ENCODE results near the gene STAM2. TPM values are rescaled to one million over a fixed set of nuclear protein-coding genes. Genes with fewer than 3 reads are reported as not detected.

STAM2 gene
- total RNA-seq, 4 donors from 2014 or later = 18.8 to 37.0 (median 33.9) TPM

DNA sequence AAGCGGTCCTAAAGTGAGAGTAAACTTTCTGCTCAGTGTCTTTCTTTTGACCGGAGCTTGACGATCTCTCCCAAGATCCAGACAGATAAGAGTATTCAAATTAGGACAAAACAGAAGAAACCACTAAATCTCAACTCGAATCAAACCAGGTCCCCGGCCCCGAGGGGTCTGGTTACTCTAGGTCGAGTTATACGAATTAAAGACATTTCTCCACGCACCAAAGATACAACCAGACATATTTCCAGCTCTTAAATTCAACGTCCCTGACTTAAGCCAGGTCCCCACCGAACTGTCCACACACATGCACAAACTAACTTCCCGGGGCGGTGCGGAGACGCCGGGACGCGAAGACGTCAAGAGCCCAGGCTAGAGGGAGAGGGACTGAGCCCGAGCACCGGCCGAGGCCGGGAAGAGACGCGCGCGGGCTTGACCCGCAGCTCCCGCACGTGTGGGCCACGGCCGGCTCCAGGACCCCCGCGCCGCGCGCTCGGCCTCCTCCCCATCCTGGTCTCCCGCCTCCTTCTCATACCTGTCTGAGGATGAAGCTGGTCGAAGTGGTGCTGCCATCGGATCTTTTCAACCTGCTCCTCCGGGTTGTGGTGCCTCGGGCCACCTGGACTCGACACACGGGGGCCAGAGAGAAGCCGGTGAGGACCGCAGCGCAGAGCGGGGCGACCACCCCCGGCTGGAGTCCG lies 77.6 kb downstream of the STAM2 start:
- H3K4me3 ChIP-seq = peak overlapping the region; percentile 63 to 77 (median 68)
- TF ChIP-seq POLR2A (IDR thresholded peaks at IDR 0.05) = no peak
- TF ChIP-seq, protein P1, sequence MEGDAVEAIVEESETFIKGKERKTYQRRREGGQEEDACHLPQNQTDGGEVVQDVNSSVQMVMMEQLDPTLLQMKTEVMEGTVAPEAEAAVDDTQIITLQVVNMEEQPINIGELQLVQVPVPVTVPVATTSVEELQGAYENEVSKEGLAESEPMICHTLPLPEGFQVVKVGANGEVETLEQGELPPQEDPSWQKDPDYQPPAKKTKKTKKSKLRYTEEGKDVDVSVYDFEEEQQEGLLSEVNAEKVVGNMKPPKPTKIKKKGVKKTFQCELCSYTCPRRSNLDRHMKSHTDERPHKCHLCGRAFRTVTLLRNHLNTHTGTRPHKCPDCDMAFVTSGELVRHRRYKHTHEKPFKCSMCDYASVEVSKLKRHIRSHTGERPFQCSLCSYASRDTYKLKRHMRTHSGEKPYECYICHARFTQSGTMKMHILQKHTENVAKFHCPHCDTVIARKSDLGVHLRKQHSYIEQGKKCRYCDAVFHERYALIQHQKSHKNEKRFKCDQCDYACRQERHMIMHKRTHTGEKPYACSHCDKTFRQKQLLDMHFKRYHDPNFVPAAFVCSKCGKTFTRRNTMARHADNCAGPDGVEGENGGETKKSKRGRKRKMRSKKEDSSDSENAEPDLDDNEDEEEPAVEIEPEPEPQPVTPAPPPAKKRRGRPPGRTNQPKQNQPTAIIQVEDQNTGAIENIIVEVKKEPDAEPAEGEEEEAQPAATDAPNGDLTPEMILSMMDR (IDR thresholded peaks at IDR 0.05) = no peak
- no peaks in the 10 kb centered on the region for H3K9me3 ChIP-seq
- H3K27me3 ChIP-seq = peaks cover 0 to 43% (median 0%) of the 10 kb centered on the region in 4 donors
- H3K4me1 ChIP-seq = peaks cover 0 to 49% (median 10%) of the 10 kb centered on the region in 3 donors
- H3K36me3 ChIP-seq = no peaks in the 10 kb centered on the region
- WGBS, 2 donors = 0 to 1% methylated on average over 36 to 37 of the region's 52 CpGs
- intact Hi-C loops (cut with DNase I) = no loop called here
- no peak for DNase-seq
- H3K27ac ChIP-seq = peak overlapping the region; percentile 69 to 81 (median 74)

DNA sequence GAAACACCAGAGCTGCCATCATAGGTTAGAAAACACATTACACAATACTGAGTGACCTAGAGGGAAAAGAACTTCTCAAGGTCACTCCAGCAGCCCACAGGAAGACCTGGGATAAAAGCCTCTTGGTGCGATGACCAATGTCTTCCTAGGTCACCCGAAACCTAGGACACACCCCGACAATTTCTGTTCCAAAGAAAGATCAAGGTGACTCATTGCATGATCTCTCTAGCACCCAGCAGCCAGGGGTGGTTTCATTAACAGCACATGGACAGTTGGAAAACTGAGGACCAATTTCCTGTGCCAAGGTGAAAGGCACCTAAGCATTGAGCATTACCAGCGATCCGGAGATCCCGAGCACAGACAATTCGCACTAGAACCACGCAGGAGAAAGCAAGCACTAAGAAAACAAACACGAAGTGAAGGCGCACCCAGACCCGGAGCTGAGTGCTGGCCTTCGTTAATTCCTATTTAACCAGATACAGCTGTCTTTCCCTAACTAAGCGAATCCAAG lies 78.2 kb downstream of the STAM2 start:
- no peak for TF ChIP-seq POLR2A (IDR thresholded peaks at IDR 0.05)
- TF ChIP-seq, protein P1 (IDR thresholded peaks at IDR 0.05) = no peak

DNA sequence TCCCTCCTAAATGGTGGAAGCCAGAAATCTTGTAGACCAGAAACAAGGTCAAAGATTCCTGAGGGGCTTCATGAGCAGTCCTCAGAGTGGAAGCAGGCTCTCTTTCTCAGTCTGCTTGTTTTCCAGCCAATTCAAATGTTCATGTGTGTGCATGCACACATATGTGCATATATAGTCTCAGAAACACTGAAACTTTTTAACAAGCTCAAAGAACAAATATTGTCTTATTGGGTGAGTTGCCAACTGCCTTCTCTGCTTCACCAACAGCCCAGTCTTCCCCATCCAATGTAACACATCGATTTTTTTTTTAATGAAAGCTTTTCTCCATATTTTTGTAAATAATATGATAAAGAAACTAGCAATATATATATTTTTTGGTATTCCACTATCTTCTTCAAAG lies 80.4 kb downstream of the STAM2 start:
- peaks cover 0 to 49% (median 10%) of the 10 kb centered on the region in 3 donors for H3K4me1 ChIP-seq
- H3K4me3 ChIP-seq = no peak overlapping the region
- no peak for DNase-seq
- H3K27ac ChIP-seq = no peak overlapping the region
- intact Hi-C loops (cut with DNase I) = no loop called here
- no peaks in the 10 kb centered on the region for H3K36me3 ChIP-seq
- H3K9me3 ChIP-seq = no peaks in the 10 kb centered on the region
- no peak for TF ChIP-seq POLR2A (IDR thresholded peaks at IDR 0.05)
- TF ChIP-seq, protein P1 (IDR thresholded peaks at IDR 0.05) = no peak
- H3K27me3 ChIP-seq = peaks cover 0 to 26% (median 0%) of the 10 kb centered on the region in 4 donors
- WGBS, 2 donors = 42 to 45% methylated on average over 1 of the region's 1 CpG

More for the DNA sequence above, 78.2 kb downstream of the STAM2 start:
- Histone ChIP-seq H3K4me3 (peak overlapping the region; percentile 63 to 77 (median 68)), H3K4me1 (peaks cover 0 to 49% (median 10%) of the 10 kb centered on the region in 3 donors), H3K9me3 (no peaks in the 10 kb centered on the region), H3K36me3 (no peaks in the 10 kb centered on the region), H3K27me3 (peaks cover 0 to 43% (median 0%) of the 10 kb centered on the region in 4 donors), H3K27ac (peak overlapping the region; percentile 69 to 81 (median 74))
- intact Hi-C loops (cut with DNase I) = no loop called here
- WGBS, 2 donors = 1 to 3% methylated on average over 12 of the region's 13 CpGs
- DNase-seq = no peak

DNA sequence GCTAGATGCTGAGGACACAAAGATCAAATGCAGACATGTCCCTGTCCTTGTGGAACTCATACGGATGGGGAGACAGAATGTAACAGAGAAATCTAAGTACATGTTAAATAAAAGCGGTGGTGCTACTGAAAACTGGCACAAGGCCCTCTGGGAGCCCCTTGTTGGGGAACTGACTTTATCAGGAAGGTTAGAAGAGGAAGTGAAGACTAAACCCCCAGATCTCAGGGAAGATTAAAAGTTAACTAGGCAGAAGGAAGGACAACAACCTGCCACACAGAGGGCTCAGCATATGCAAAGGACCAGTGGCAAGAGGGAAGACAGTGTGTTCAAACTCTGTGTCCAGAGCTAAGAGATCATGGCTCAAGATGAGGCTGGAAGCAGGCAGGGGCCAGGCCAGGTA lies 81.5 kb downstream of the STAM2 start:
- H3K9me3 ChIP-seq = no peaks in the 10 kb centered on the region
- peaks cover 6 to 47% (median 9%) of the 10 kb centered on the region in 3 donors for H3K4me1 ChIP-seq
- WGBS, 2 donors = 70 to 86% methylated on average over 2 of the region's 2 CpGs
- H3K27ac ChIP-seq = peak overlapping the region in 1 of 4 donors; percentile 25
- no peak for DNase-seq
- TF ChIP-seq POLR2A (IDR thresholded peaks at IDR 0.05) = no peak
- TF ChIP-seq, protein P1 (IDR thresholded peaks at IDR 0.05) = no peak
- H3K36me3 ChIP-seq = no peaks in the 10 kb centered on the region
- H3K4me3 ChIP-seq = no peak overlapping the region
- peaks cover 0 to 14% (median 0%) of the 10 kb centered on the region in 4 donors for H3K27me3 ChIP-seq
- intact Hi-C loops (cut with DNase I) = no loop called here

DNA sequence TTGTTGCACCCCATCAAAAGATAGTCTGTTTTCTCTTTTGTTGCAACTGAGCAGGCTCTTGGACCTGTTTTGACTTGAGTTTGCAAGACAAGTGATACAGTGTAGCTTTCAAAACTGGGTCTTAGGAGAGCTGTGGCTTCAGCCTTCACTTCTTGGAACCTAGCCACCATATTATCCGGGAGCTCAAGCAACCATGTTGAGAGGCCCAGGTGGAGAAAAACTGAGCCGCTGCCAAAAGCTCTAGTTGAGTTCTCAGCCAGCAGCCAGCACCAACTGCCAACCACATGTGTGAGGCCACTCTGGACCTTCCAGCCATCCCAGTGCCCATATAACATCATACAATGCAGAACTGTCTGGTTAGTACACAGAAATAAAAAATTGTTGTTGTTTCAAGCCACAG lies 82.1 kb downstream of the STAM2 start:
- H3K4me1 ChIP-seq = peaks cover 5 to 45% (median 9%) of the 10 kb centered on the region in 3 donors
- intact Hi-C loops (cut with DNase I) = no loop called here
- H3K27me3 ChIP-seq = peaks cover 0 to 9% (median 0%) of the 10 kb centered on the region in 4 donors
- no peaks in the 10 kb centered on the region for H3K9me3 ChIP-seq
- peak overlapping the region in 2 of 4 donors; percentile 18 to 25 for H3K27ac ChIP-seq
- H3K4me3 ChIP-seq = no peak overlapping the region
- DNase-seq = no peak
- TF ChIP-seq POLR2A (IDR thresholded peaks at IDR 0.05) = no peak
- TF ChIP-seq, protein P1 (IDR thresholded peaks at IDR 0.05) = no peak
- 14 to 24% methylated on average over 2 of the region's 2 CpGs for WGBS, 2 donors
- H3K36me3 ChIP-seq = no peaks in the 10 kb centered on the region

Data from esophagus squamous epithelium (tissue), 5 donors.